Measurements from ENCODE around the gene PRELID3B.

Gene PRELID3B

DNA sequence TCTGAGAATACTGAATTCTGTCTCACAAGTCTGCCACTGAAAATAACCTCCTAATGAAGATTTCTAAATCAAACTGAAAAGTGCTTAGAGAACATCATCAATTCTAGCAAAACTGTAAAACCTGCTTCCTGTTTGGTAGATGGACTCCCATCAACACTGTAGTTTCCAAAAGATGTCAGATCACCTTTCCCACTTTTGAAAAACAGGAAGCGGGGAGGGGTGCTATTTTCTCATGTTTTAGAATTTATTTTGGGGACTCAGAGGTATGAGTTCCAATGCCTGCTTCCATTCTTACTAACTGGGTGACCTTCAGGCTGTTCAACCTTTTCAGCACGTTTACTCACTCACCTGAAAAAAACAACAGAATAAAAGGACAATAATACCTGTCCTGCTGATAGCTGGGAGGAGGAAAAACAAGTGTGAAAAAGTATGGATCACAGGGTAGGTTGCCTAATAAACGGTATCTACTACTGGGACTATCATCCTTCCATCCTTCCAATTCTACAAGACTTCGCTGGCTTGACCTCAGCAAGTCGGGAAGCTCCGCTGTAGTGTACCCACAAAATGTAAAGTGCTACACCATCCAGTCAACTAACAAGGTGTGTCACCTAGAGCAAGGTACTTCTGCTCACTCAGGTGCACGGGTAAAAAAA lies 11.5 kb downstream of the PRELID3B start:
- Histone ChIP-seq H3K79me2 (ENCODE audit: insufficient read depth, low read length) (peaks cover 48% of the 10 kb centered on the region), H3K27me3 (ENCODE audit: insufficient read depth, low read length) (no peaks in the 10 kb centered on the region), H3K4me3 (ENCODE audit: low read depth, low read length, poor library complexity, severe bottlenecking) (peak overlapping the region; percentile 93), H3K36me3 (ENCODE audit: insufficient read depth, low read length) (peaks cover 87% of the 10 kb centered on the region), H2AFZ (ENCODE audit: low read length) (no peak overlapping the region), H3K9me3 (ENCODE audit: low read length) (no peaks in the 10 kb centered on the region), H3K4me1 (ENCODE audit: insufficient read depth, low read length, severe bottlenecking) (peaks cover 44% of the 10 kb centered on the region), H3K27ac (ENCODE audit: low read depth, low read length, poor library complexity, severe bottlenecking) (peak overlapping the region; percentile 50), H3K4me2 (ENCODE audit: low read length) (peak overlapping the region; percentile 100), H4K20me1 (ENCODE audit: insufficient read depth, low read length) (0 out of 2 replicates have a peak, but pooled peaks cover 3% of the 10 kb centered on the region), H3K9ac (ENCODE audit: low read length) (peak overlapping the region; percentile 97), H3F3A (ENCODE audit: insufficient read depth, low read length) (peaks cover 12% of the 10 kb centered on the region), H3K9me2 (ENCODE audit: low read depth, low read length) (no peaks in the 10 kb centered on the region)
- no peak for TF ChIP-seq EZH2 (IDR thresholded peaks at IDR 0.05; ENCODE audit: borderline replicate concordance, low read length)
- TF ChIP-seq CTCF (IDR thresholded peaks at IDR 0.05; ENCODE audit: low read length), result no peak

DNA sequence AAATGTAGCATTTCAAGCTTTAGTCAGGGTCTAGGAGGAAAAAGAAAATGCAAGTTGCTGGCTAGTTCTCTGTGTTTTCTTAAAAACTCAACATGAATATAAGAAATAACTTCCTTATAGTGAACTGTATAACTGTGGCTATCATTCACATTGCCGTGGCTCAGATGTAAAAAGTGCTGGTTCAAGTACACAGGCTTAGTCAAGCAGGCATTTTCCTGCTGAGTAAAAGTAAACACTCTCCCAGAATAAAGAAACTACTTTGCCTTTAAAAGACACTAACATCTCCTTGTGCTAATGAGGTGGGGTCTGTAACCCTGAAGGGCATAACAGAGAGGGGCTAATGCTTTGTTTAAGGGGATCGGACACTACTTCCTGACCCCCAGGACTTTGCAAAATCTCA lies 13.8 kb downstream of the PRELID3B start:
- no peaks in the 10 kb centered on the region for H3K9me3 ChIP-seq (ENCODE audit: low read length)
- peaks cover 87% of the 10 kb centered on the region for H3K36me3 ChIP-seq (ENCODE audit: insufficient read depth, low read length)
- no peak overlapping the region for H3K27ac ChIP-seq (ENCODE audit: low read depth, low read length, poor library complexity, severe bottlenecking)

GRCh38 chr20:59027741-59028320 lies 14.8 kb downstream of the PRELID3B start:
- H3K4me1 ChIP-seq (ENCODE audit: insufficient read depth, low read length, severe bottlenecking), result peaks cover 37% of the 10 kb centered on the region
- H3K9me3 ChIP-seq (ENCODE audit: low read length), result no peaks in the 10 kb centered on the region
- no peak overlapping the region for H2AFZ ChIP-seq (ENCODE audit: low read length)
- no peak overlapping the region; the same call in 1 of the 2 replicates for H3K9ac ChIP-seq (ENCODE audit: low read length)
- no peaks in the 10 kb centered on the region for H3K9me2 ChIP-seq (ENCODE audit: low read depth, low read length)
- no peak for TF ChIP-seq CTCF (IDR thresholded peaks at IDR 0.05; ENCODE audit: low read length)
- TF ChIP-seq EZH2 (IDR thresholded peaks at IDR 0.05; ENCODE audit: borderline replicate concordance, low read length), result no peak
- no peak overlapping the region for H3K27ac ChIP-seq (ENCODE audit: low read depth, low read length, poor library complexity, severe bottlenecking)
- 0 out of 2 replicates have a peak, but pooled peaks cover 4% of the 10 kb centered on the region for H3F3A ChIP-seq (ENCODE audit: insufficient read depth, low read length)
- 0 out of 2 replicates have a peak, but pooled peaks cover 3% of the 10 kb centered on the region for H4K20me1 ChIP-seq (ENCODE audit: insufficient read depth, low read length)
- no peak overlapping the region for H3K4me3 ChIP-seq (ENCODE audit: low read depth, low read length, poor library complexity, severe bottlenecking)
- H3K36me3 ChIP-seq (ENCODE audit: insufficient read depth, low read length), result peaks cover 91% of the 10 kb centered on the region
- no peak overlapping the region for H3K4me2 ChIP-seq (ENCODE audit: low read length)
- H3K27me3 ChIP-seq (ENCODE audit: insufficient read depth, low read length), result no peaks in the 10 kb centered on the region
- peaks cover 48% of the 10 kb centered on the region for H3K79me2 ChIP-seq (ENCODE audit: insufficient read depth, low read length)

More for the DNA sequence above, 13.8 kb downstream of the PRELID3B start:
- peaks cover 48% of the 10 kb centered on the region for H3K79me2 ChIP-seq (ENCODE audit: insufficient read depth, low read length)
- H3K4me2 ChIP-seq (ENCODE audit: low read length), result peak overlapping the region; percentile 100
- H3K4me3 ChIP-seq (ENCODE audit: low read depth, low read length, poor library complexity, severe bottlenecking), result peak overlapping the region; percentile 20
- no peak overlapping the region for H2AFZ ChIP-seq (ENCODE audit: low read length)
- H3K27me3 ChIP-seq (ENCODE audit: insufficient read depth, low read length), result no peaks in the 10 kb centered on the region
- TF ChIP-seq CTCF (IDR thresholded peaks at IDR 0.05; ENCODE audit: low read length) (no peak), EZH2 (IDR thresholded peaks at IDR 0.05; ENCODE audit: borderline replicate concordance, low read length) (no peak)
- peaks cover 44% of the 10 kb centered on the region for H3K4me1 ChIP-seq (ENCODE audit: insufficient read depth, low read length, severe bottlenecking)
- peak overlapping the region; percentile 43; the same call in 1 of the 2 replicates for H3K9ac ChIP-seq (ENCODE audit: low read length)
- H3K9me2 ChIP-seq (ENCODE audit: low read depth, low read length), result no peaks in the 10 kb centered on the region
- H4K20me1 ChIP-seq (ENCODE audit: insufficient read depth, low read length), result 0 out of 2 replicates have a peak, but pooled peaks cover 3% of the 10 kb centered on the region
- H3F3A ChIP-seq (ENCODE audit: insufficient read depth, low read length), result peaks cover 8% of the 10 kb centered on the region; the same call in 1 of the 2 replicates
